ENCODE results near the gene CRLF1. TPM values are rescaled to one million over a fixed set of nuclear protein-coding genes. Genes with fewer than 3 reads are reported as not detected.

Gene CRLF1
- total RNA-seq, 1 donor from 2014 or later = 17.0 TPM

GRCh38 chr19:18612051-18612771, 5.6 kb upstream of the CRLF1 start:
- Mint-ChIP-seq H3K4me1 (ENCODE audit: unreplicated experiment) (peaks cover 20% of the 10 kb centered on the region), H3K27ac (ENCODE audit: unreplicated experiment) (no peak overlapping the region), H3K27me3 (ENCODE audit: unreplicated experiment) (peaks cover 50% of the 10 kb centered on the region), H3K36me3 (ENCODE audit: unreplicated experiment) (peaks cover 4% of the 10 kb centered on the region), H3K4me3 (ENCODE audit: unreplicated experiment) (peak overlapping the region; percentile 73), H3K9me3 (ENCODE audit: unreplicated experiment) (no peaks in the 10 kb centered on the region)
- no peak for DNase-seq (ENCODE audit: extremely low spot score, unreplicated experiment)
- TF ChIP-seq CTCF (IDR thresholded peaks at IDR 0.05) = no peak

DNA sequence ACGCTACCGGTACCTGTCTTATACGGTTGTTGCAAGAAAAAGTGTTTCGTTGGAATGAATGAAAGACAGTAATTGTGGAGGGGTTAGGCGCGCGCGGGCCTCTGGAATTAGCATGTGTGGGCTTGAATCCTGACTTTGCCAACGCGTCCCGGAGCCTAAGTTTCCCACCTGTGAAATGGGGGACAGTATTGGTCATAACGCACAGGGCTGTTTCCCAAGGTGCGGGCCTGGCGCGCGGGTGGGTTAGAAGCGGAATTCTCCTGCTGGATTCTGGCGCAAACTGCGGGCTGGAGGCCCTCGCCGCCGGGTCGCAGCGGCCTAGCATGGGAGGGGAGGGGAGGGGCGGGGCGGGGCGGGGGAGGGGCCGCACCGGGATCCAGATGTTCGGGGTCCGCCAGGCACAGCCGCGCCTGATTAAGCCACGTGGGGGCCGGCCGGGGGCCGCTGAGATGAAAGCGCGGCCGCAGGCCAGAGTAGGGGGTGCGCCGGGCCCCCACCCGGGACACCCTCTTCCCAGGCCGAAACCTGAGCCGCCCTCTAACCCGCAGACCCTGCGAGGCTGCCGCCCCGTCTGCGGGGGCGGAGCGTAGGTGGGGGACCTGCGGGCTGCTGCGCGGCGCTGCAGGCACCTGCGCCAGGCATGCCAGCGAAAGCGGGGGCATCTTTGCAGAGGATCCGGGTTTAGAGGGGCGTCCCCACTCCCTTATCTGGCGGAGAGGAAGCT, 4.9 kb upstream of the CRLF1 start:
- Mint-ChIP-seq H3K9me3 (ENCODE audit: unreplicated experiment) (no peaks in the 10 kb centered on the region), H3K36me3 (ENCODE audit: unreplicated experiment) (peaks cover 4% of the 10 kb centered on the region), H3K27me3 (ENCODE audit: unreplicated experiment) (peaks cover 50% of the 10 kb centered on the region), H3K4me3 (ENCODE audit: unreplicated experiment) (peak overlapping the region; percentile 10), H3K4me1 (ENCODE audit: unreplicated experiment) (peaks cover 23% of the 10 kb centered on the region), H3K27ac (ENCODE audit: unreplicated experiment) (no peak overlapping the region)
- no peak for TF ChIP-seq CTCF (IDR thresholded peaks at IDR 0.05)
- no peak for DNase-seq (ENCODE audit: extremely low spot score, unreplicated experiment)

DNA sequence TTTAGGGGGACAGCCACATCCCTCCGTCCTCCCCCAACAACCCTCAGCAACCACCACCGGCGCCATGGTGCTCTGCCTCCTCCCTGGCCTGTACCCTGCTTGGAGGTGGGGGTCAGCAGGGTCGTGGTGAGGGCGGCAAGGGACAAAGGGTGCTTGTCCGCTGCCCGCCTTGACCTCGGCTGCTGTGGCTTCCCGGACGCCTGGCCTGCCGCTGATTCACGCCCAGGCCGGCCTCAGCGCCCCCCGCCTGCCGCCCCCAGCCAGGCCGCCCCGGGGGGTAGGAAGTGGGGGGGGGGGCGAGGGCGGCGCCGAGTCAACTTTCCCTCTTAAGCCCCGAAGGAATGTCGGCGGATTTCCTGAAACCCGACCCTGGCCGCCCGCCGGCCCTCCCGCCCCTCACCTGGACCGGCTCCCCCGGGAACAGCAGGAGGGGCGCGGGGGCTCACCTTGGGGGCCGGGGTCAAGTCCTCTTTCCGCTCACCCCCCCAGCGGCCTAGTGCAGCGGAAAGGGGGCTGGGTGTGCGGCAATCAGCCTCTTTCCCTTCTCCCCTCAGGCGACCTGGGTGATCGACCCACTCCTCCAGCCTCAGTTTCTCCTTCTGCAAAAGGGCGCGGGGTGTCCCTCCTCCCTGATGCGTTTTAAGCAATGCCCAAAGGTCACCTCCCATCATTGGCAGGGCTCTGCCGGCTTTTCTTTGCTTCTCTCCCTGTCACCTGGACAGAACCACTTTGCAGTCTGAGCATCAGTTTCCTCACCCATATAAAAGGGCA, 4.1 kb upstream of the CRLF1 start:
- no peaks in the 10 kb centered on the region for H3K9me3 Mint-ChIP-seq (ENCODE audit: unreplicated experiment)
- TF ChIP-seq CTCF (IDR thresholded peaks at IDR 0.05) = no peak
- no peak for DNase-seq (ENCODE audit: extremely low spot score, unreplicated experiment)
- H3K36me3 Mint-ChIP-seq (ENCODE audit: unreplicated experiment) = peaks cover 4% of the 10 kb centered on the region
- H3K4me1 Mint-ChIP-seq (ENCODE audit: unreplicated experiment) = peaks cover 23% of the 10 kb centered on the region
- peaks cover 50% of the 10 kb centered on the region for H3K27me3 Mint-ChIP-seq (ENCODE audit: unreplicated experiment)
- no peak overlapping the region for H3K27ac Mint-ChIP-seq (ENCODE audit: unreplicated experiment)
- H3K4me3 Mint-ChIP-seq (ENCODE audit: unreplicated experiment) = peak overlapping the region; percentile 10

GRCh38 chr19:18610245-18610555, 3.6 kb upstream of the CRLF1 start:
- H3K4me1 Mint-ChIP-seq (ENCODE audit: unreplicated experiment) = peaks cover 25% of the 10 kb centered on the region
- H3K27ac Mint-ChIP-seq (ENCODE audit: unreplicated experiment) = no peak overlapping the region
- H3K27me3 Mint-ChIP-seq (ENCODE audit: unreplicated experiment) = peaks cover 53% of the 10 kb centered on the region
- H3K9me3 Mint-ChIP-seq (ENCODE audit: unreplicated experiment) = no peaks in the 10 kb centered on the region
- peaks cover 4% of the 10 kb centered on the region for H3K36me3 Mint-ChIP-seq (ENCODE audit: unreplicated experiment)
- H3K4me3 Mint-ChIP-seq (ENCODE audit: unreplicated experiment) = no peak overlapping the region
- TF ChIP-seq CTCF (IDR thresholded peaks at IDR 0.05) = no peak
- no peak for DNase-seq (ENCODE audit: extremely low spot score, unreplicated experiment)

- Mint-ChIP-seq H3K27me3 (ENCODE audit: unreplicated experiment) (peaks cover 50% of the 10 kb centered on the region), H3K9me3 (ENCODE audit: unreplicated experiment) (no peaks in the 10 kb centered on the region), H3K4me3 (ENCODE audit: unreplicated experiment) (no peak overlapping the region), H3K27ac (ENCODE audit: unreplicated experiment) (no peak overlapping the region), H3K4me1 (ENCODE audit: unreplicated experiment) (peaks cover 30% of the 10 kb centered on the region), H3K36me3 (ENCODE audit: unreplicated experiment) (peaks cover 4% of the 10 kb centered on the region)
- no peak for TF ChIP-seq CTCF (IDR thresholded peaks at IDR 0.05)
- DNase-seq (ENCODE audit: extremely low spot score, unreplicated experiment) = no peak
Measured at GRCh38 chr19:18609717-18610051, 3.1 kb upstream of the CRLF1 start.

All from osteocyte (in vitro differentiated cells).